GM15510 (cell line): ENCODE data around the gene TRAPPC1.

Experiments used
- POLR2A ChIP-seq: IDR thresholded peaks from 3 replicates; pipeline ENCODE4 v1.6.1; 2011; ENCODE audit warnings: borderline replicate concordance; ENCODE audit not compliant: insufficient read length; ENCODE audit errors: extremely low read depth

The TRAPPC1 gene

GRCh38 chr17:7950578-7950977 lies 18.8 kb upstream of the TRAPPC1 start:
- TF ChIP-seq POLR2A, result no peak

DNA sequence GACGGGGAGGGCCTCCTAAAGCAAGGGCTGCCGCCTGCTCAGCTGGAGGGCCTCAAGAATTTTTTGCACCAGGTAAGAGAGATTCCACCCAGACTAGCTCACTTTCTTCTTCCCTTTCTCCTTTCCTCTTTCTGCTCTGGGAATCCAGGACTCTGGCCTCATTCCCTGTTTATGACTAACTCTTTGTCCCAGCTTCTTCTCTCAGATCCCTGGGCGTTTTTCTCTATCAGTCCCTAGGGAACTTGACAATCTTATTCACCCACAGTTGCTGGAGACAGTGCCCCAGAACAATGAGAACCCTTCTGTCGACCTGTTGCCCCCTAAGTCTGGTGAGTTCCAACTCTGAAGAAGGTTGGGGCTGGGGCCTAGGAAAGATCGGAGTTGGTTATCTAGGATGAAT lies 15.9 kb upstream of the TRAPPC1 start:
- no peak for TF ChIP-seq POLR2A

DNA sequence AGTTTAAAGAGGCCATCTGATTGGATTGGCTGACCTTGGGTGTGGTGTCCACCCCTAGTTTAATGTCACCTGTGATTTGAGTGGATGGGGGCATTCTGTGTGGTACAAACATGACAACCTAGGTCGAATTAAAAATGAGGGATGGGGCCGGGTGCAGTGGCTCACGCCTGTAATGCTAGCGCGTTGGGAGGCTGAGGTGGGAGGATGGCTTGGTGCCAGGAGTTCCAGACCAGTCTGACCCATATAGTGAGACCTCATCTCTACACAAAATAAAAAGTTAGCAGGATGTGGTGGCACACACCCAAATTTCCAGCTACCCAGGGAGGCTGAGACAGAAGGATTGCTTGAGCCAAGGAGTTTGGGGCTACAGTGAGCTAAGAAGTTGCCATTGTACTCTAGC lies 14.7 kb upstream of the TRAPPC1 start:
- no peak for TF ChIP-seq POLR2A

GRCh38 chr17:7945651-7946050 lies 13.9 kb upstream of the TRAPPC1 start:
- TF ChIP-seq POLR2A, result no peak

DNA sequence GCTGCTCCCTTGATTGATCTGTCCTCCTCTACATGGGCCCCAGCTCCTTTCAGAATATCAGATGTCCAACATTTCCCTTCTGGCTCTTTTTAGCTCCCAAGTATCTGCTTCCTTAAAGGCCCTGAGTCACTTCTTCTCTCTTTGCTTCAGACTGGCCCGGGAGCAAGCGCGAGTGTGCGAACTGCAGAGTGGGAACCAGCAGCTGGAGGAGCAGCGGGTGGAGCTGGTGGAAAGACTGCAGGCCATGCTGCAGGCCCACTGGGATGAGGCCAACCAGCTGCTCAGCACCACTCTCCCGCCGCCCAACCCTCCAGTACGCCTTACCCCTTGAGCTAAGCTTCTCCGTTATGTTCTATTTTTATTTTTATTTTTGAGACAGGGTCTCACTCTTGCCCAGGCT lies 12.6 kb upstream of the TRAPPC1 start:
- no peak for TF ChIP-seq POLR2A

DNA sequence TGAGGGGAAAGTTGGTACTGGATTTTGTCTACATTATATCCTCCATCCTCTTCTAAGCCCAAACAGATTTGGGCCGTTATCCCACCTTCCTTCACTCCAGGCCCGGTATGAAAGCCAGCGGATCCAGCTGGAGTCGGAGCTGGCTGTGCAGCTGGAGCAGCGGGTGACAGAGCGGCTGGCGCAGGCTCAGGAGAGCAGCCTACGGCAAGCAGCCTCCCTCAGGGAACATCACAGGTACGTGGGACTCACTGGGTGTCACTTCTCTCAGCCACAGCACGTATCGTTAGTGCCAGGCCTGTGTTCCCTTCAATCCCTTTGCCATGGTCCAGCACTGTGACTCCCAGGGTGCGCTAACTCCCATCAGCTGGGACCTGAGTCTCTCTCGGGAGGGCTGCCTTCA lies 11.5 kb upstream of the TRAPPC1 start:
- no peak for TF ChIP-seq POLR2A

- no peak for TF ChIP-seq POLR2A
These were observed 9.0 kb upstream of the TRAPPC1 start for GRCh38 chr17:7940743-7941142.

DNA sequence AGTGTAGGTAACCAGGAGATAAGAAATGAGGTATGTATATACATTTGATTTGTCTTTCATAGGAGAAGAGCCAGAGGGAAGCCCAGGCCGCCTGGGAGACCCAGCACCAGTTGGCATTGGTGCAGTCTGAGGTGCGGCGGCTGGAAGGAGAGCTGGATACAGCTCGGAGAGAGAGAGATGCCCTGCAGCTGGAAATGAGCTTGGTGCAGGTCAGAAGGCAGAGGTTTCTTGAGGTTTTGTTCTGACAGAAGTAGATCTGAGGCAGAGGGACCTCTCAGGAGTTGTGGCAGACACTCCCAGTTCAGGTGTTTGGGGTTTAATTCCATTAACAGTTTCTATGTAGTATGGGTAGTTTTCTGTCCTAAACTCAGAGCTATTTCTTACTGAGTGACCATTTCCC lies 8.3 kb upstream of the TRAPPC1 start:
- TF ChIP-seq POLR2A, result no peak

DNA sequence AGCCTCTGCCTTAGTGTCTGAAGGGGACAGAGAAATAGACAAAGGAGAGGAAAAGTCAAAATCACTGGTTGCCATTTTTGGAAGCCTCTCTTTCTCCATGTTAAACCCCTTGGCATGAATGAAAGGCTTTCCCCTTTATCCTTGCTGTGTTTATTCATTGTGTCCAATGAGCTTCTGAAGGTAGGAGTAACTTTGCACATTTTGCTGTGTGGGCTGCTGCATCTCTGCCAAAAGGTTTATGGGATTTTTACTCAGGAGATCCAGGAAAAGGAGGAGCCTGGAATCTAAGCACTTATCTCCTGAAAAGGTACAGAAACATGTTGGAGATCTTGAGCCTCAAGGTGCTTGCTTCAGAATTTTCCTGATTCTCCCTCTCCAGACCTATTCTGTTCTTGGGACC lies 4.1 kb upstream of the TRAPPC1 start:
- no peak for TF ChIP-seq POLR2A

DNA sequence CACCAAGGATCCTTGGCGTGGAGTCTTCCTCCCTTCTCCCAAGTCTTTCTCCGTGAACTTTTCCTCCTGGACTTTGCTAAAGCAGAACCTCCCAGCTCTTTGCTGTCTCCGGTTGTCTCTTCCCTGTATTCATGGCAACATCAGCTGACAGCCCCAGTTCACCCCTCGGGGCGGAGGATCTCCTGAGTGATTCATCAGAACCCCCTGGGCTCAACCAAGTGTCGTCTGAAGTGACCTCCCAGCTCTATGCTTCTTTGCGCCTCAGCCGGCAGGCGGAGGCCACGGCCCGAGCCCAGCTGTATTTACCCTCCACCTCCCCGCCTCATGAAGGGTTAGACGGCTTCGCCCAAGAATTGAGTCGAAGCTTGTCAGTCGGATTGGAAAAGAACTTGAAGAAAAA lies 1.2 kb upstream of the TRAPPC1 start:
- no peak for TF ChIP-seq POLR2A

- no peak for TF ChIP-seq POLR2A
These were observed 741 bp upstream of the TRAPPC1 start for GRCh38 chr17:7932483-7932891.

DNA sequence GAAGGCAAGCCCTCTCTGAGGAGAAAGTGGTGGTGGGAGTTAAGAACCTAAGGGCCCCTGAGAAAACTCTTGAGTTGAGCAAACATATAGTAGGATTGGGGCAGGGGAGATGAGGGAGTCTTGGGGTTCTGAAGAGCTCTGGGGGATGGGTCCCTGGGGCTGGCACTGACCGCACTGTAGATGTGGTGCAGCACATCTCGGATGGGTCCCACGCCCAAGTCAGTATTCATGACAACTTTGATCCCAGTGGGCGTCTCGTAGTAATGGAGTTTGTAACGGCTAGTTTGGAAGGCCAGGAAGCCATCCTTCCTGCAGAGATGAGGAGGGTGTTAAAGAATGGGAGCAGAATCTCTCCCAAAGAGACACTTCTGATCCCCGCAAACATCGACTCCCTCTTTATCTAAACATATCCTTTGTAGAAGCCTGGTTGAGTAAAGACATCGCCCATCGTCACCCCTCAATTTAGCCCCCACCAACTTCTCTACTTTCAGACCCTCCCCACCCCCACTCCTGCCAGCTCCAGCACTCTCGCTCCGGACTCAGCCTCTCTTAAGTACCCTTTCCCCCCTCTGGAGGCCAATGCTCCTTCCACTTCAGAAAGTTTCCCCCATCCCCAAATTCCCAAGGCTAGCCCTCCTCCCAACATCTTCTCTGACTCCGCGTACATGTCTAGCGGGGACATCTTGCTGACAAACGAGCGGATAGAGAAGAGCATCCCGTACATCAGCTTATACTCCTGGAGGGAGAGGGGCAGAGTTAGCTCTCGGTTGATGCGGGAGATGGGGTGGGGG lies 710 bp downstream of the TRAPPC1 start:
- TF ChIP-seq POLR2A, result no peak

GRCh38 chr17:7929158-7930023 lies 2.4 kb downstream of the TRAPPC1 start, which contains the start of gene KCNAB3:
TSS of gene KCNAB3 (minus strand) at chr17:7929856. CDS start at chr17:7929435, 421 bp downstream.
- no peak for TF ChIP-seq POLR2A

DNA sequence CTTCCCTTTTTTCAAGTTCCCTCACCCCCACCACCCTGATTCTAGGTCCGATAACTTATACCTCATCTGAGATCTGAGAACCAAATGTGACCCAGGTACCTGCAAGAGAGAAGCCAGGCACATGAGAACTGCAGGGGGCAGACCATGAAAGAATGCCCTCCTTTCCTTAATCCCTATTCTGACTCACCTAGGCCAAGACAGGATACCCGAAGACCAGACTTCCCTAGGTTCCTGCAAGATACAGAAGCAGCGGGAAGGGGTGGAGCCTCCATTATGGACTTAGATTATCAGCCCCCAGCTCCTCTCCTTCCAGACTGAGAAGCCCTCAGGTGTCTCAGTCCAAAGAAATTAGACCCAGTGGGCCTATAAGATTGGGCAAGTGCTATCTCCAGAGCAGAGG lies 4.2 kb downstream of the TRAPPC1 start:
- TF ChIP-seq POLR2A, result no peak

- peak; percentile 20 for TF ChIP-seq POLR2A
These were observed 8.7 kb downstream of the TRAPPC1 start for GRCh38 chr17:7922845-7923628.
